Measurements from ENCODE around the gene STOX1.

GRCh38 chr10:68897336-68897741, 70.0 kb downstream of the STOX1 start:
- TF ChIP-seq, protein P1, sequence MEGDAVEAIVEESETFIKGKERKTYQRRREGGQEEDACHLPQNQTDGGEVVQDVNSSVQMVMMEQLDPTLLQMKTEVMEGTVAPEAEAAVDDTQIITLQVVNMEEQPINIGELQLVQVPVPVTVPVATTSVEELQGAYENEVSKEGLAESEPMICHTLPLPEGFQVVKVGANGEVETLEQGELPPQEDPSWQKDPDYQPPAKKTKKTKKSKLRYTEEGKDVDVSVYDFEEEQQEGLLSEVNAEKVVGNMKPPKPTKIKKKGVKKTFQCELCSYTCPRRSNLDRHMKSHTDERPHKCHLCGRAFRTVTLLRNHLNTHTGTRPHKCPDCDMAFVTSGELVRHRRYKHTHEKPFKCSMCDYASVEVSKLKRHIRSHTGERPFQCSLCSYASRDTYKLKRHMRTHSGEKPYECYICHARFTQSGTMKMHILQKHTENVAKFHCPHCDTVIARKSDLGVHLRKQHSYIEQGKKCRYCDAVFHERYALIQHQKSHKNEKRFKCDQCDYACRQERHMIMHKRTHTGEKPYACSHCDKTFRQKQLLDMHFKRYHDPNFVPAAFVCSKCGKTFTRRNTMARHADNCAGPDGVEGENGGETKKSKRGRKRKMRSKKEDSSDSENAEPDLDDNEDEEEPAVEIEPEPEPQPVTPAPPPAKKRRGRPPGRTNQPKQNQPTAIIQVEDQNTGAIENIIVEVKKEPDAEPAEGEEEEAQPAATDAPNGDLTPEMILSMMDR (IDR thresholded peaks at IDR 0.05) = peak in 2 of 3 donors; percentile 39 to 41
- TF ChIP-seq POLR2A (IDR thresholded peaks at IDR 0.05) = no peak
